BLaER1 treated with 17β-estradiol and CSF1 and Interleukin-3, amounts not matched to agents 10 nM and 100 nM (cell line): ENCODE results near the gene WASF3.

Experiments
- H3K27ac ChIP-seq, 11 experiments: shearing (Covaris generic); formaldehyde crosslinking; 2 replicates each; pipeline ENCODE4 v1.8.1; 2022
- H3K27me3 ChIP-seq, 11 experiments: shearing (Covaris generic); formaldehyde crosslinking; 2 replicates each; pipeline ENCODE4 v1.8.1; 2022
- H3K36me3 ChIP-seq, 11 experiments: shearing (Covaris generic); formaldehyde crosslinking; 2 replicates each; pipeline ENCODE4 v1.8.1; 2022
- H3K4me1 ChIP-seq, 10 experiments: shearing (Covaris generic); formaldehyde crosslinking; 2 replicates each; pipeline ENCODE4 v1.8.1; 2022
- H3K4me2 ChIP-seq, 11 experiments: shearing (Covaris generic); formaldehyde crosslinking; 2 replicates each; pipeline ENCODE4 v1.8.1; 2022
- H3K4me3 ChIP-seq, 10 experiments: shearing (Covaris generic); formaldehyde crosslinking; 2 replicates each; pipeline ENCODE4 v1.8.1; 2022
- H3K9ac ChIP-seq, 11 experiments: shearing (Covaris generic); formaldehyde crosslinking; 2 replicates each; pipeline ENCODE4 v1.8.1; 2022
- H3K9me3 ChIP-seq, 11 experiments: shearing (Covaris generic); formaldehyde crosslinking; replicated peaks in 1 of 11; 2 replicates each; pipeline ENCODE4 v1.8.1; 2022
- H4K20me1 ChIP-seq, 11 experiments: shearing (Covaris generic); formaldehyde crosslinking; 2 replicates each; pipeline ENCODE4 v1.8.1; 2022
- Cebpa-rat ChIP-seq, 11 experiments: shearing (Covaris generic); IDR thresholded peaks; 2 replicates each; pipeline ENCODE4 v1.8.1; 2022

Gene WASF3

DNA sequence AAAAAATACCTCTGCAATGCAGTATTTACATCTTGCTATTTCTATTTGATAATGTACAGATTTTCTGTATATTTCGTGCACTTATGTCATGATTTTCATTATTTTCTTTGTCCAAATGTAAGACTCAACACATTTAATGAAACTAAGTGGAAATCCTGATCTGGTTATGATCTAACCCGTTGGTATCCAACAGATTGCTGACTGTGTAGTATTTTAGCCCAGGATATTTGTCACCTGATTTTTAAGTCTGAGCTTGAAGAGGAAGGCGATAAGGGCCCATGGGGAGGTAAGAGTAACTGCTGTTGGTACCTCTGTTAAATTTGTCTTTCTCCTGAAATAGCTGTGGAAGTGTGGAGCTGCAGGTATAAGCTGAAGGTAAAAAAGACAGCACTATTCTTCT, 45.3 kb downstream of the WASF3 start:
- H3K4me3 ChIP-seq = no peak overlapping the region
- TF ChIP-seq Cebpa-rat (IDR thresholded peaks at IDR 0.05) = no peak

DNA sequence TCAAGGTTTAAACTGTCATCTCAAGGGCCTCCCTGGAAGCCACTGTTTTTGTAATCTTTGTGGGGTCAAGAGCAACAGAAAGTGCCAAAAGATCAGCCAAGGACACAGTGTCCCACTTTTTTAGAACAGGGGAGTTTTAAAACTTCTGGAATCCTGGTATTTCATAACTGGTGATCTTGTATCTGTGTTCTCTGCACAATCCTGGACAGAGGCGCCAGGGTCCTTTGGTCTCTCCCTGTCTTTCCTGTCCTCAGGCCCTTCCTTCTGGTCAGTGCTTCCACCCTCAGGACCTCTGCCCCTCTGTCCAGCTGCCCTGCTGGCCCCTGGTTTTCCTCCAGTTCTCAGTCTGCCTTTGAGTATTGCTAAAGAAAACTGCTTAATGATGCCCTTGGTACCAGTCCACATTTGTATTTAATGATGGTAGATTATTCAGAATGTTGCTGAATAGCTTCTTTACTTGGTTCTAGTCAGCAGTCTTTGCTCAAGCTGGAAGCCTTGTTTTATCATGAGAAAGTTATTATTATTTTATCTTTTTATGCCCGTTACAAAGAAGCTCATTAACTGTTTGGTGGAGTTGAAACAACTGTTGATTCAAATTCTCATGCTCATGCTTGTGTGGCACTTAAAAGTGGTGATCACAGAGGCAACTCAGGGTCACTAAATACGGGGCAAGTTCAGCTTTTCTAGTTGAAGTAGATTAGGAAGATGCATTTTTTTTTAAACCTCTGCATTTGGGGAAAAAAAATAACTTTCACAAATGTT, 47.5 kb downstream of the WASF3 start:
- Histone ChIP-seq H3K27me3 (no peaks in the 10 kb centered on the region; a peak in 1 of 22 replicates), H4K20me1 (no peaks in the 10 kb centered on the region; a peak in 1 of 22 replicates), H3K36me3 (no peaks in the 10 kb centered on the region), H3K4me3 (no peak overlapping the region), H3K4me1 (peaks cover 0 to 13% (median 10%) of the 10 kb centered on the region in 10 experiments; a peak in 13 of 20 replicates), H3K9me3 (no peaks in the 10 kb centered on the region), H3K9ac (no peak overlapping the region), H3K4me2 (no peak overlapping the region), H3K27ac (no peak overlapping the region)
- TF ChIP-seq Cebpa-rat (IDR thresholded peaks at IDR 0.05) = no peak

More for the DNA sequence above, 45.3 kb downstream of the WASF3 start:
- Histone ChIP-seq H3K36me3 (no peaks in the 10 kb centered on the region), H3K4me2 (no peak overlapping the region), H3K4me1 (peaks cover 0 to 11% (median 9%) of the 10 kb centered on the region in 10 experiments; a peak in 12 of 20 replicates), H4K20me1 (no peaks in the 10 kb centered on the region; a peak in 1 of 22 replicates), H3K9ac (no peak overlapping the region), H3K27me3 (no peaks in the 10 kb centered on the region; a peak in 1 of 22 replicates), H3K9me3 (peaks cover 0 to 12% (median 11%) of the 10 kb centered on the region in 11 experiments; a peak in 16 of 22 replicates), H3K27ac (no peak overlapping the region)

DNA sequence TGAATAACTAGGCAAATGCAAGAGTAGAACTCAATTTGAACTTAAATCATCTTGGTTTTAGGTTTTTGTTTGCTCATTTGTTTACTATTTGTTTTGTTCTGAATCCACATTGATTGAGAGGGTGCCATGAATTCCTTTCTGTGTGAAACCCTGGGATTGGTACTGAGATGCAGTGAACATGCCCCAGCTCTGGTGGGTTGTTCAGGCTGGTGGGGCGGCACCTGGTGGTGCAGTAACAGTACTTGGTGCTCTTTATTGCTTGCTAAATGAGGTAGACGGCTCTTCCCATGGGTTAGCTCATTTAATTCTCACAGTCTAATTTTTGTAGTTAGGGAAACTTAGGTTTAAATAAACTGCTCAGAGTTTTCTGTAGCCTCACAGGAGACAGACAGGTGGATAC, 48.4 kb downstream of the WASF3 start:
- Histone ChIP-seq H3K4me2 (no peak overlapping the region), H3K4me3 (no peak overlapping the region), H3K27ac (no peak overlapping the region), H3K9ac (no peak overlapping the region), H3K27me3 (no peaks in the 10 kb centered on the region; a peak in 1 of 22 replicates), H4K20me1 (no peaks in the 10 kb centered on the region; a peak in 1 of 22 replicates), H3K4me1 (peaks cover 0 to 13% (median 10%) of the 10 kb centered on the region in 10 experiments; a peak in 13 of 20 replicates), H3K9me3 (no peaks in the 10 kb centered on the region), H3K36me3 (no peaks in the 10 kb centered on the region)
- TF ChIP-seq Cebpa-rat (IDR thresholded peaks at IDR 0.05) = no peak

DNA sequence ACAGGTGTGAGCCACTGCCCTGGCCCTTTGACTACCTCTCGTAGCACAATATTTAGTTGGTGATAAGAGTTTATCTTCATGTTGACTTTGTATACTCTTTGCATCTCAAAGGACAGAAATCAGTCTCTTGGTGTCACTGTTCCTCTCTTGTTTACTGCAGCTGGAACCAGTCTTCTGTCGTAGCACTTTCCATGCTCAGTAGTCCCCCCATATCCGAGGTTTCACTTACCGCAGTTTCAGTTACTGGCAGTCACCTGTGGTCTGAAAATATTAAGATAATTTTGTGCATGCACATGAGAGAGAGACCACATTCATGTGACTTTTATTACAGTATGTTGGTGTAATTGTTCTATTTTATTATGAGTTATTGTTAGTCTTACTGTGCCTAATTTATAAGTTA, 49.1 kb downstream of the WASF3 start:
- no peaks in the 10 kb centered on the region; a peak in 1 of 22 replicates for H4K20me1 ChIP-seq
- no peak for TF ChIP-seq Cebpa-rat (IDR thresholded peaks at IDR 0.05)
- H3K9ac ChIP-seq = no peak overlapping the region
- H3K4me2 ChIP-seq = peak overlapping the region in 1 of 11 experiments; percentile 8; a peak in 1 of 22 replicates
- H3K27me3 ChIP-seq = no peaks in the 10 kb centered on the region; a peak in 1 of 22 replicates
- no peaks in the 10 kb centered on the region for H3K9me3 ChIP-seq
- no peak overlapping the region for H3K27ac ChIP-seq
- no peak overlapping the region for H3K4me3 ChIP-seq
- no peaks in the 10 kb centered on the region for H3K36me3 ChIP-seq
- peaks cover 0 to 13% (median 5%) of the 10 kb centered on the region in 10 experiments; a peak in 11 of 20 replicates for H3K4me1 ChIP-seq

DNA sequence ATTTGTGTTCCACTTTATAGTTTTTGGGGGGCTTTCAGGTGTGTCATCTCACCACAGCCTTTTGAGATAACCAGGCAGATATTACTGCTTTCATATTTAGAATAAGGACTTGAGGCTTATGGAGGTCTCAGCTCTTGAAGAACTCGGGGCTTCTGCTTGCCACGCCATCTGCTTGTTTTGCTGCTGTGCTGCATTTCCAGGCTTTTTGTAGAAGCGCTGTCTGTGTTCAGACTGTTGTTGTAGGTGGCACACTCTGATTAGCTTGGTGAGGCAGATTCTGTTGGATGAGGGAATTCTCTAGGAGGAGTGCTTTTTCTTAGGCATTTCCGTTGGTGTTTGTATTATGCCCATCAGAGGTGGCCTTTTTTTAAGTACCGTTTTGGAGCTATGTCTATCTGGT, 57.2 kb downstream of the WASF3 start:
- H3K9ac ChIP-seq = 0 out of 22 replicates have a peak overlapping the region, but pooled peaks of 1 of the 11 experiments have one; percentile 24
- H3K36me3 ChIP-seq = no peaks in the 10 kb centered on the region
- no peaks in the 10 kb centered on the region; a peak in 1 of 22 replicates for H4K20me1 ChIP-seq
- no peak overlapping the region for H3K27ac ChIP-seq
- H3K27me3 ChIP-seq = peaks cover 0 to 42% (median 0%) of the 10 kb centered on the region in 11 experiments; a peak in 8 of 22 replicates
- H3K4me3 ChIP-seq = no peak overlapping the region
- peaks cover 0 to 7% (median 4%) of the 10 kb centered on the region in 11 experiments; a peak in 7 of 22 replicates for H3K9me3 ChIP-seq
- H3K4me1 ChIP-seq = peaks cover 13 to 36% (median 26%) of the 10 kb centered on the region in 10 experiments
- no peak for TF ChIP-seq Cebpa-rat (IDR thresholded peaks at IDR 0.05)
- peak overlapping the region in 8 of 11 experiments; percentile 5 to 69 (median 53); a peak in 15 of 22 replicates for H3K4me2 ChIP-seq

DNA sequence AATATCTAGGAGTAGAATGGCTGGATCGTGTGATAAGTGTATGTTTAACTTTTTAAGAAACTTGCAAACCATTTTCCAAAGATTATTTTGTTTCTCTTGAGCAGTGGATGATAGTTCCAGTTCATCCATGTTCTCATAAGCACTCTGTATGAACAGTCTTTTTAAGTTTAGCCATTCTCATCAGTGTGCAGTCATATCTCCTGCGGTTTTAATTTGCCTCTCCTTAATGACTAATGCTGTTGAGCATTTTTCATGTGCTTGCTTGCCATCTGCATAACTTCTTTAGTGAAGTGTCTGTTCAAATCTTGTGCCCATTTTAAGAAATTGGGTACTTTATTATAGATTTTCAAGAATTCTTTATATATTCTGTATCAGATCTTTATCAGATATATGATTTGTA, 58.6 kb downstream of the WASF3 start:
- Histone ChIP-seq H4K20me1 (no peaks in the 10 kb centered on the region), H3K4me2 (peak overlapping the region in 1 of 11 experiments; percentile 69; a peak in 2 of 22 replicates), H3K4me3 (no peak overlapping the region), H3K9ac (no peak overlapping the region), H3K27me3 (peaks cover 0 to 54% (median 4%) of the 10 kb centered on the region in 11 experiments; a peak in 10 of 22 replicates), H3K4me1 (peaks cover 14 to 47% (median 30%) of the 10 kb centered on the region in 10 experiments), H3K36me3 (no peaks in the 10 kb centered on the region), H3K9me3 (peaks cover 0 to 7% (median 4%) of the 10 kb centered on the region in 11 experiments; a peak in 7 of 22 replicates), H3K27ac (no peak overlapping the region)
- no peak for TF ChIP-seq Cebpa-rat (IDR thresholded peaks at IDR 0.05)

DNA sequence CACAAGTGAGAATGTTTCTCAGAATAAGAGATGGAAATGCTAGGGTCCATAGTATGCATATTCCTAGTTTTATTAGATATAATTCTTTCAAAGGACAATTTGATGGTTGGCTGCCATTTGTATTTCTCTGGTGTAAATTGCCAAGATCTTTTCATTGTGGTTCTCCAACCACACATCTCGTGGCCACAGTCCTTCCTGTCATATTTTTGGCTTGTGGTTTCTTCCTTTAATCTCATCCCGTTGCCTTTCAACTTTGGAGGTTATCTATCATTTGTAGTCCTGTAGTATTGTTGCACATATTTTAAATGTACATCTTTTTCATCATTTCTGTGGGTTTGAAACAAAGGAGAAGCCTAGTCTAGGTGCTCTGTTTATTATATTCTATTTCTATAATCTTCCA, 61.2 kb downstream of the WASF3 start:
- Histone ChIP-seq H3K9ac (no peak overlapping the region), H3K36me3 (no peaks in the 10 kb centered on the region), H3K4me2 (peak overlapping the region; percentile 35 to 82 (median 63); a peak in 21 of 22 replicates), H3K9me3 (peaks cover 0 to 14% (median 9%) of the 10 kb centered on the region in 11 experiments; a peak in 19 of 22 replicates), H3K4me1 (peaks cover 16 to 60% (median 40%) of the 10 kb centered on the region in 10 experiments), H4K20me1 (no peaks in the 10 kb centered on the region), H3K27ac (no peak overlapping the region), H3K4me3 (no peak overlapping the region), H3K27me3 (peaks cover 0 to 75% (median 4%) of the 10 kb centered on the region in 11 experiments; a peak in 10 of 22 replicates)
- TF ChIP-seq Cebpa-rat (IDR thresholded peaks at IDR 0.05) = no peak

DNA sequence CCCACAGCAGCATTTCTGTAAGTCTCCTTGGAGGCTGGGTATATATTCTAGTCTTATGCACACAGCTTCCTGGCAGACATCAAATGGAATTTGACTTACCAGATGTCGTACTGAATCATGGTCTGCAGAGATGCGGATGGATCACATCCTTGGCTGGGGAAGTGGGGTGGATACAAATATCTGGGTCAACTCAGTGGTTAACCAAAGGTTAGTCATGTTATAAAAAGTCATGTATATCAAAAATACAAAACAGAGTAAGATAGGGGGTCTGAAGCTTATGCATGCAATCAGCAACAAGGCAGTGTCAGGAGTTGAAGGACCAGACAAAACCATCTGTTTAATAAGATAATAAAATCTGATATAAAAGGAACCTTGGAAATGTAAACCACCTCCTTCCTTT, 61.9 kb downstream of the WASF3 start:
- H4K20me1 ChIP-seq = no peaks in the 10 kb centered on the region
- peaks cover 0 to 73% (median 4%) of the 10 kb centered on the region in 11 experiments; a peak in 10 of 22 replicates for H3K27me3 ChIP-seq
- H3K4me3 ChIP-seq = no peak overlapping the region; a peak in 1 of 20 replicates
- H3K36me3 ChIP-seq = no peaks in the 10 kb centered on the region
- H3K27ac ChIP-seq = no peak overlapping the region
- H3K9me3 ChIP-seq = peaks cover 3 to 20% (median 16%) of the 10 kb centered on the region in 11 experiments; a peak in 21 of 22 replicates
- peaks cover 15 to 60% (median 40%) of the 10 kb centered on the region in 10 experiments for H3K4me1 ChIP-seq
- TF ChIP-seq Cebpa-rat (IDR thresholded peaks at IDR 0.05) = no peak
- H3K9ac ChIP-seq = no peak overlapping the region
- H3K4me2 ChIP-seq = peak overlapping the region; percentile 35 to 82 (median 63)
